HepG2 (cell line): ENCODE data around the gene ITSN2. TPM values are rescaled to one million over a fixed set of nuclear protein-coding genes. Genes with fewer than 3 reads are reported as not detected.

Experiments
- ATF3 ChIP-seq: sonication (generic); formaldehyde crosslinking; IDR thresholded peaks from 2 replicates; pipeline ENCODE4 v1.4.0; 2020; ENCODE audit warnings: missing genetic modification reagents
- ATM ChIP-seq: fragments of 450-650 bp; IDR thresholded peaks from 2 replicates; pipeline ENCODE4 v1.7.1; 2017; ENCODE audit warnings: mild to moderate bottlenecking, borderline replicate concordance
- GABPB1 ChIP-seq: IDR thresholded peaks from 2 replicates; pipeline ENCODE4 v1.6.1; 2016; ENCODE audit warnings: mild to moderate bottlenecking, missing genetic modification reagents, moderate library complexity, missing compliant biosample characterization
- HCFC1 ChIP-seq: fragments of 150-350 bp; IDR thresholded peaks from 2 replicates; pipeline ENCODE4 v1.6.1; 2014; ENCODE audit warnings: low read depth, low read length
- KLF6 ChIP-seq: IDR thresholded peaks from 2 replicates; pipeline ENCODE4 v1.8.0; 2016; ENCODE audit warnings: missing biosample characterization, missing genetic modification reagents
- LCORL ChIP-seq, 2 experiments: fragments of 450-650 bp in 1 of 2; sonication (generic) in 1 of 2; formaldehyde crosslinking in 1 of 2; IDR thresholded peaks; 2 replicates each; pipeline versions ENCODE4 v1.5.0 to v1.6.1; 2017 to 2020; ENCODE audit warnings: antibody characterized with exemption in 1 of 2, missing genetic modification reagents in 1 of 2
- MAFG ChIP-seq: sonication (generic); formaldehyde crosslinking; IDR thresholded peaks from 2 replicates; pipeline ENCODE4 v1.5.1; 2020; ENCODE audit warnings: mild to moderate bottlenecking, missing genetic modification reagents
- MIER3 ChIP-seq: IDR thresholded peaks from 2 replicates; pipeline ENCODE4 v1.6.1; 2016; ENCODE audit warnings: missing compliant biosample characterization, borderline replicate concordance
- NFE2L1 ChIP-seq: sonication (generic); formaldehyde crosslinking; IDR thresholded peaks from 2 replicates; pipeline ENCODE4 v1.4.0; 2020; ENCODE audit warnings: missing genetic modification reagents, mild to moderate bottlenecking, borderline replicate concordance
- RBM39 ChIP-seq: fragments of 200-400 bp; formaldehyde crosslinking; IDR thresholded peaks from one replicate; pipeline ENCODE4 v1.6.1; 2018; ENCODE audit warnings: antibody characterized with exemption, mild to moderate bottlenecking, low read depth, low read length; ENCODE audit not compliant: poor library complexity, severe bottlenecking
- REXO4 ChIP-seq: sonication (generic); formaldehyde crosslinking; IDR thresholded peaks from 2 replicates; pipeline ENCODE4 v1.8.0; 2022; ENCODE audit warnings: missing genetic modification reagents, mild to moderate bottlenecking, borderline replicate concordance
- RNF2 ChIP-seq: fragments of 450-650 bp; conservative IDR thresholded peaks from 2 replicates; pipeline ENCODE4 v1.6.1; 2016; ENCODE audit warnings: low read depth
- SMYD3 ChIP-seq: sonication (generic); formaldehyde crosslinking; IDR thresholded peaks from 2 replicates; pipeline ENCODE4 v1.8.1; 2023; ENCODE audit warnings: mild to moderate bottlenecking, missing genetic modification reagents
- TMF1 ChIP-seq: sonication (generic); formaldehyde crosslinking; IDR thresholded peaks from 2 replicates; pipeline ENCODE4 v1.8.1; 2022; ENCODE audit warnings: low read depth, missing genetic modification reagents
- YEATS4 ChIP-seq: sonication (generic); formaldehyde crosslinking; IDR thresholded peaks from 2 replicates; pipeline ENCODE4 v1.4.0; 2020; ENCODE audit warnings: missing genetic modification reagents, borderline replicate concordance
- ZFP41 ChIP-seq: sonication (generic); formaldehyde crosslinking; IDR thresholded peaks from 2 replicates; pipeline ENCODE4 v1.4.0; 2020; ENCODE audit warnings: mild to moderate bottlenecking, missing genetic modification reagents, borderline replicate concordance
- ZGPAT ChIP-seq: IDR thresholded peaks from 2 replicates; pipeline ENCODE4 v1.6.1; 2016; ENCODE audit warnings: mild to moderate bottlenecking
- ZNF256 ChIP-seq: sonication (generic); formaldehyde crosslinking; conservative IDR thresholded peaks from 2 replicates; pipeline ENCODE4 v1.4.0; 2020; ENCODE audit warnings: missing genetic modification reagents
- ZNF280B ChIP-seq: sonication (generic); formaldehyde crosslinking; IDR thresholded peaks from 2 replicates; pipeline ENCODE4 v1.5.0; 2020; ENCODE audit warnings: missing genetic modification reagents, mild to moderate bottlenecking, borderline replicate concordance
- ZNF337 ChIP-seq: sonication (generic); formaldehyde crosslinking; IDR thresholded peaks from 2 replicates; pipeline ENCODE4 v1.5.1; 2020; ENCODE audit warnings: missing genetic modification reagents, low read depth, mild to moderate bottlenecking, borderline replicate concordance
- ZNF383 ChIP-seq: sonication (generic); formaldehyde crosslinking; IDR thresholded peaks from 2 replicates; pipeline ENCODE4 v1.4.0; 2020; ENCODE audit warnings: missing genetic modification reagents, mild to moderate bottlenecking, borderline replicate concordance
- ZNF431 ChIP-seq: sonication (generic); formaldehyde crosslinking; IDR thresholded peaks from 2 replicates; pipeline ENCODE4 v1.9.0; 2022; ENCODE audit warnings: missing genetic modification reagents, low read depth, mild to moderate bottlenecking, borderline replicate concordance
- ZNF543 ChIP-seq: sonication (generic); formaldehyde crosslinking; IDR thresholded peaks from 2 replicates; pipeline ENCODE4 v1.4.0; 2020; ENCODE audit warnings: mild to moderate bottlenecking, missing genetic modification reagents
- ZNF674 ChIP-seq: sonication (generic); formaldehyde crosslinking; IDR thresholded peaks from 2 replicates; pipeline ENCODE4 v1.5.0; 2020; ENCODE audit warnings: low read depth, mild to moderate bottlenecking, missing genetic modification reagents
- ZNF766 ChIP-seq: sonication (generic); formaldehyde crosslinking; IDR thresholded peaks from 2 replicates; pipeline ENCODE4 v1.5.0; 2020; ENCODE audit warnings: missing genetic modification reagents, borderline replicate concordance
- polyA plus RNA-seq, 8 experiments: library from polyadenylated mRNA; depleted of rRNA in 3 of 8; stranded (reverse) in 7 of 8; unstranded in 1 of 8; fragments of >200 nt; fragmentation: Illumina TruSeq in 4 of 8; extraction: Trizol in 4 of 8; gene quantifications; 2 replicates each; pipeline versions ENCODE4 v1.2.1 to v1.2.3, GENCODE V29; 2011 to 2016; ENCODE audit warnings: low read depth in 4 of 8, missing spikeins in 1 of 8, mixed read lengths in 1 of 8; ENCODE audit not compliant: insufficient read depth in 1 of 8
- total RNA-seq, 5 experiments: library from RNA; depleted of rRNA; stranded (reverse); fragments of >200 nt; fragmentation: Illumina TruSeq; extraction: Trizol; gene quantifications; 2 replicates each; pipeline ENCODE4 v1.2.3, GENCODE V29; 2016; ENCODE audit warnings: low read depth in 1 of 5

Gene ITSN2
- total and polyA plus RNA-seq, 2 of the 13 experiments (the other 11 are each of a cell fraction or from before 2014, with no cell fraction given), result 26.0 to 26.6 TPM

- no peak for TF ChIP-seq NFE2L1
- TF ChIP-seq ZNF256 (CRISPR knock-in tag), result no peak
- no peak for TF ChIP-seq ZNF337 (CRISPR knock-in tag)
- TF ChIP-seq ZNF543 (CRISPR knock-in tag), result peak; percentile 65; the same call in 1 of the 2 replicates
- peak; percentile 90 for TF ChIP-seq GABPB1
- TF ChIP-seq SMYD3 (CRISPR knock-in tag), result no peak
- peak; percentile 77; the same call in 1 of the 2 replicates for TF ChIP-seq KLF6 (CRISPR knock-in tag)
- TF ChIP-seq ATM, result no peak
- peak; percentile 42 for TF ChIP-seq ATF3 (CRISPR knock-in tag)
- TF ChIP-seq ZGPAT (CRISPR knock-in tag), result peak; percentile 84
- TF ChIP-seq ZNF674 (CRISPR knock-in tag), result 0 out of 2 replicates have a peak, but pooled peaks have one; percentile 84
- TF ChIP-seq RNF2, result peak; percentile 67; the same call in 1 of the 2 replicates
- no peak for TF ChIP-seq MAFG
- TF ChIP-seq REXO4 (CRISPR knock-in tag), result no peak
- TF ChIP-seq ZNF383 (CRISPR knock-in tag), result peak; percentile 49; the same call in 1 of the 2 replicates
- peak; percentile 78 for TF ChIP-seq RBM39
- no peak for TF ChIP-seq ZFP41 (CRISPR knock-in tag)
- peak; percentile 98 for TF ChIP-seq TMF1 (CRISPR knock-in tag)
- peak; percentile 88; the same call in 1 of the 2 replicates for TF ChIP-seq ZNF280B (CRISPR knock-in tag)
- TF ChIP-seq YEATS4 (CRISPR knock-in tag), result peak; percentile 94
- TF ChIP-seq MIER3 (CRISPR knock-in tag), result no peak
- TF ChIP-seq LCORL (IDR thresholded peaks at IDR 0.05), result no peak
- TF ChIP-seq LCORL (CRISPR knock-in tag; IDR thresholded peaks at IDR 0.05), result peak; percentile 79
- 0 out of 2 replicates have a peak, but pooled peaks have one; percentile 13 for TF ChIP-seq ZNF431 (CRISPR knock-in tag)
- TF ChIP-seq HCFC1, result no peak
- peak; percentile 69; the same call in 1 of the 2 replicates for TF ChIP-seq ZNF766 (CRISPR knock-in tag)
Measured at GRCh38 chr2:24360050-24360962, at the start of gene ITSN2 (continued).
